Posterior cingulate gyrus (tissue), 11 donors: ENCODE results near the gene SLC26A4.

ENCODE experiments used
- DNase-seq, 10 donors: peaks; one replicate each; pipeline versions ENCODE4 v3.0.0 to v3.0.0-alpha.2; 2020 to 2021; ENCODE audit warnings: mixed read lengths in 3 of 10
- intact Hi-C: fragments of 100-400 bp; cut with DNase I; formaldehyde crosslinking; loops from one replicate; pipeline ENCODE4 v1.15.1; 2023

The SLC26A4 gene

DNA sequence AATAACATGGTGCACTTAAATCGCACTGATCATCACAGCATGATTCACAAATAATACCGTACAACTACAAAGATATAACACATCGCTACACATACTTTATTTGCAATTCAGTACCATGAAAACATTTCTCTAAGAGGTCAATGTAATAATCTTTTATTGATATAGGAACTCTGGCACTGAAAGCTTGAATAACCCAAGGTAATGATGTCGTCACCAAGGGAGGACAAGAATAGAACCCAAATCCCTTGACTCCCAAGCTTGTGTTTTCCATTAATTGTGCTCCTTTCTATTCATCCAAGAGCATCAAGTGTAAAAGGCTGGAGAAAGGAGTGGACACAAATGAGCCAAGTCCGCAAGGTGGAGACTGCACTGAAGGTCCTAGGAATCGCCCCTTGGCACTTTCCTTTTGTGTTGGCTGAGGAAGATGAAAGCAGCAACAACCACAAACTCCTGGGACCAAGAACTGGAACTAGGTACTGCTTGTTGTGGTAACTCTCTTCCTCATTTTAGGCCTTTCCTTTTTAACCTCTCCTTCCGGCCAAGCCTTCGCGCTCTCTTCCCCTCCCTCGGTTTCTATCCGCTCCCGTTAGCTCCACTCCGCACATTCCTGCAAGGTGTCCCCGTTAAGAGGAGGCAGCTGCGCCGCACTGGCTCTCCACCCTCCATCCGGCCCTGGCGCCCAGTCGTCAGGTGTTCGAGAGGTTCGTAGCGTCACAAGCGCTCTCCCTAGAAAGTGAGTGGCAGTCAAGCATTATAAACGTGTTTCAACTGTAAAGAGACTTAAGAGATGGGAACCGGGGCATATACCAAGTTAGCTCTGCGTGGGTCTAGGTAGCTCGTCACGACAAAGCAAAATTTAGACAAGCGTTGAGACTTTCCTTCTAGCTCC lies 82.3 kb downstream of the SLC26A4 start:
- peak; percentile 34 to 93 (median 52) for DNase-seq
- intact Hi-C loops: loop anchor here (5.0 to 10.0 kb wide), 4 partner anchors 129 to 568 kb away; partner anchors contain the start of gene BCAP29

DNA sequence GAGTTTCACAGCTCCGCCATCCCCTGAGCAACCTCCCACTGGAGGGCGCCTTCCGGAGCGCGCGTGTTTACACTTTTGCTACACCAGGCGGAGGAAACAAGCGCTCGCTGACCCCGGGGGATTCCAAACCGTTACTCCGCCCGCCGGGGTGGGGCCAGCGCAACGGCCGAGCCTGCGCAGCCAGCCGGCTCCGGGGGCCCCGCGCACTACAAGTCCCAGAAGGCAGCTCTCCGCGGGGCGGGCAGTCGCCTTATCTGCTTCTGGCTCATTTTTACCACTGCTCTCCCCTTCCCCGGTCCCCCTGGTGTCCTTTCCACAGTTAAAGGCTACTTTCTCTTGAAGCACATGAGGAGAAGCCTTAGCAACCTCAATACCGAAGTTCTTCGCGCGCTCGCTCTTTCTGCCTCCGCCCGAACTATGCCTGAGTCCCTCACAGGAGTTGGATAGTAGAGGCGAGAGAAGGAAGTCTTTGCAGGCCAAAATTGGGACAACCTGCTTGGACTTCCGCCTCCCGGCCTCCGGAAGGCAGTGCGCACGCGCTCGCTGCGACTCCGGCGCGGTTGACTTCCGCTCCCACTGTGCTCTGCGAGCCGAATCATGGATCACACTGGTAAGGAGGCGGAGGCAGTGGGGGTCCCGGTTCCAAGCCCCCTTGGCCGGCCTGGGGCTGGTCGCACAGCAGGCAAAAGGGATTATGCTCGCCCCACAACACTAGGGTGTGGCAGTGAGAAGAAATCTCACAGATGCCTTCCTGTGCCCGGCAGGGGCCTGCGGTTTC lies 83.1 kb downstream of the SLC26A4 start, which contains the start of gene CBLL1:
TSS of gene CBLL1 (plus strand) at position 576 of the 778 bp plus-strand sequence. CDS start at position 598, 22 bp downstream.
- intact Hi-C loops: loop anchor here (5.0 to 10.0 kb wide), 4 partner anchors 129 to 569 kb away; partner anchors contain the start of gene BCAP29
- peak; percentile 92 to 99 (median 96) for DNase-seq

DNA sequence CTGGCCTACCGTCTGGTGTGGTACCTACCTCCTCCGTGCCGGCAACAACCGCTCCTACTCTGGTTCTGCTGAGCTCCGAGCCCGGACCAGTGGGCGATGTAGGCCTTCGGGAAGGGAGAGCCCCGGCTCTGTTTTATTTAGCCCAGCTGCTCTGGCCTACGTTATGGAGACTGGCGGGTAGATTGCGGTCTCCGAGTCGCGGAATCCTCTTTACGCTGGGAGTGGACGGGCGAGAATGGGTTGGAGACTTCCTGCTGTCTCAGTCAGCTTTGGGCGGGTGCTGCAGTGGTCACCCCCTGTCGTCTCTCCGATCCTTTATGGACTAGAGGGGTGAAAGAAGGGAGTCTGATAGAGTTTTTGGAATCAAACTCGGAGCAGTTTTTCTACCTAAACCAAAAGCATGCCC lies 83.7 kb downstream of the SLC26A4 start:
- no peak for DNase-seq
- intact Hi-C loops: loop anchor here (5.0 to 10.0 kb wide), 4 partner anchors 128 to 570 kb away; partner anchors contain the start of gene BCAP29

DNA sequence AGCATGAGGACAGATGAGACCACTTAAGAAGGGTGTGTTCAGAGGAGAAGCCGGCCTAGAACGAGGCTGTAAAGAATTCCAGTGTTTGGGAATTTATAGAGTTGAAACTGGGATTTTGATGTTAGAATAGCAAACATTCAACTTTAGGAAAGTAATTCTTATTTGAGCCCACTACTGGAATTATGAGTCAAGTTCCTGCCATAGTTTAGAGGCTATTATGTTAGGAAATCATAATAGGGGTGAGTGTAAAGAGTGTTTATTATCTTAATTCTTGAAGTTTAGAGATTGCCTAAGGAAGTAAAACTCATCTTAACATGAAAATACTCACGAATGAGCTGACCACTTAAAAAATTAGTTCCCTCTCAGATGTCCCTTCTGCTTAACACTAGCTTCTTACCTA lies 85.4 kb downstream of the SLC26A4 start:
- no peak for DNase-seq
- intact Hi-C loops: loop anchor here (10.0 kb wide), 2 partner anchors 399 to 571 kb away; no protein-coding TSS in a partner anchor

DNA sequence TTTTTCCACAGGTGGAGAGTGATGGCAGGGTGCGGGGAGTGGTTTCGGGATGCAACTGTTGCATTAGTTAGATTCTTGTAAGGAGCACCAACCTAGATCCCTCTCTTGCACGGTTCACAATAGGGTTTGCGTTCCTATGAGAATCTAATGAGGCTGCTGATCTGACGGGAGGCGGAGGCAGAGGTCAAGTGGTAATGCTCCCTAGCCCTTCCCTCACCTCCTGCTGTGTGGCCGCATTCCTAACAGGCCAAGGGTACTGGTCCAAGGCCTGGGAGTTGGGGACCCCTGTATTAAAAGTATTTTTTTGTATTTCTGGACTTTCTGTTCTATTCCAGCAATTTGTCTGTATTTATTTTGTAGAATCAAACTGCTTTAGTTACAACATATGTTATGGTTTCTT lies 90.5 kb downstream of the SLC26A4 start:
- DNase-seq: no peak
- intact Hi-C loops: no loop called here

DNA sequence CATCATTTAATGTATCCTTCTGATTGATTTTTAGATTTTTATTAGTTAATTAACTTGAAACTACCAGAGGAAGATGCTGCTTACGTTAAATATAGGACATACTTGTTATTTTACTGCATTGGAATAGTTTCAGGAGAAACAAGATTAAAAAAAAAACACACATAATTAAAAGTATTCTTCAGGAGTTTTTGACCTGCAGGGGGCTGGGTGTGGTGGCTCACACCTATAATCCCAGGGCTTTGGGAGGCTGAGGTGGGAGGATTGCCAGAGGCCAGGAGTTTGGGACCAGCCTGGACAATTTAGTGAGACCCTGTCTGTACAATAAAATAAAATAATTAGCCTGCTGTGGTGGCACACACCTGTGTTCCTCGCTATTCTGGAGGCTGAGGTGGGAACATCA lies 94.0 kb downstream of the SLC26A4 start:
- intact Hi-C loops: no loop called here
- no peak for DNase-seq

DNA sequence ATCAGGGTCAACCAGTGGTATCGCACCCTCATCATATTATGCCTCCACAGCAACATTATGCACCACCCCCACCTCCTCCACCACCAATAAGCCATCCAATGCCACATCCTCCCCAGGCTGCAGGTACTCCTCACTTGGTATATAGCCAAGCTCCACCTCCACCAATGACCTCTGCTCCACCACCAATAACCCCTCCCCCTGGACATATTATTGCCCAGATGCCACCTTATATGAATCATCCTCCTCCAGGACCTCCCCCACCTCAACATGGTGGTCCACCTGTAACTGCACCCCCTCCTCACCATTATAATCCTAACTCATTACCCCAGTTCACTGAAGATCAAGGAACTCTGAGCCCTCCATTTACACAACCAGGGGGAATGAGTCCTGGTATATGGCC lies 98.0 kb downstream of the SLC26A4 start:
- intact Hi-C loops: no loop called here
- DNase-seq: no peak

DNA sequence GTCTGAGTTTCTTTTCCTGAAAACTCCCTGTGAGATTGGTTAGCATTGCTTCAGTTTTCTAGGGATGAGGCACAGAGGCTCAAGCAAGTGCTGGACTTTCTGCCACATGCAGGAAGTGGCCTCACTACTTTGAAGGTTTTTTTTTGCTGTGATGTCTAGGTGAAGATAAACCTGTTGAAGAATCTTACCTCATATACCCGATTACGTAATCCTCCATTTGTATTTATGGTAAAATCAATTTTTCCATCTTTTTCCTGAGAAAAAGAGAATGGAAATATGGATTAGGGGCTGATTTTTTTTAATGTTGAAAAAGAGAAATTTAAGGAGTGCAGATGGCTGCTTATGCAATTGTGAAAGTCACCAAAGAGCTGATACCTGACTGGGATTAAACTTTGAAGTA lies 106.8 kb downstream of the SLC26A4 start:
- intact Hi-C loops: no loop called here
- DNase-seq: no peak
